ENCODE results near the gene KRTAP4-8.
"Not testable (repeated sequence)": the region's sequence is repeated elsewhere in the genome, so short reads cannot be mapped to it uniquely, and the experiment has no call there.

Gene KRTAP4-8

GRCh38 chr17:41103896-41104295, 6.0 kb upstream of the KRTAP4-8 start:
- Histone ChIP-seq H3K4me1 (no peaks in the 10 kb centered on the region), H3K4me3 (ENCODE audit: low read depth, low read length) (no peak overlapping the region), H2AFZ (no peak overlapping the region), H3K36me3 (ENCODE audit: control insufficient read depth, insufficient read depth, low read length) (no peaks in the 10 kb centered on the region), H3K79me2 (no peaks in the 10 kb centered on the region), H3K27ac (no peak overlapping the region), H3K9me3 (ENCODE audit: control insufficient read depth, low read length) (no peaks in the 10 kb centered on the region), H3K4me2 (ENCODE audit: low read length) (no peak overlapping the region), H3K9ac (no peak overlapping the region), H3K27me3 (ENCODE audit: control insufficient read depth, insufficient read depth, low read length) (no peaks in the 10 kb centered on the region)
- no peak for TF ChIP-seq CTCF (IDR thresholded peaks at IDR 0.05)

DNA sequence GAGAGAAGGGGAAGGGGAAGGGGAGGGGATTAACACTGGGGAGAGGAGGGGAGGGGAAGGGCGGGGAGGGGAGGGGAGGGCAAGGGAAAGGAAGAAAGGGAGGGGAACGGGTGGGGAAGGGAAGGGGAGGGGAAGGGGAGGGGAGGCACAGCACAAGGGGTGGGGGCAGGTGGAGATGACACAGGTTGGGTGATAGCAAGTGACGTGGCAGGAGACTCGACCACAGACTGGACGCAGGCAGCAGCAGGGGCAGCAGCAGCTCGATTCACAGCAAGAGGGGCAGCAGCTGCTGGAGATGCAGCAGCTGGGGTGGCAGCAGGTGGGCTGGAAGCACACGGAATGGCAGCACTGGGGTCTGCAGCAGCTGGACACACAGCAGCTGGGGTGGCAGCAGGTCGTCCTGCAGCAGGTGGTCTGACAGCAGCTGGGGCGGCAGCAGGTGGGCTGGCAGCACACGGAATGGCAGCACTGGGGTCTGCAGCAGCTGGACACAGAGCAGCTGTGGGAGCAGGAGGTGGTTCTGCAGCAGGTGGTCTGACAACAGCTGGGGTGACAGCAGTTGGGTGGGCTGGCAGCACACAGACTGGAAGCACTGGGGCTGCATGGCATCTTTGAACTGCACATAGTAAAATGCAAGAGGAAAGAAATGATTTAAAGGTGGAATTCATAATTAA, 3.8 kb upstream of the KRTAP4-8 start, which contains the start of gene KRTAP4-16:
KRTAP4-16 (minus strand) TSS at position 624 of the 674 bp plus-strand sequence; CDS start at position 624, 0 bp downstream.
- Histone ChIP-seq H2AFZ (no peak within 1 kb of the TSS), H3K4me2 (ENCODE audit: low read length) (no peak within 1 kb of the TSS), H3K4me3 (ENCODE audit: low read depth, low read length) (no peak within 1 kb of the TSS), H3K27me3 (ENCODE audit: control insufficient read depth, insufficient read depth, low read length) (no peaks in the 10 kb centered on the region), H3K79me2 (no peaks in the 10 kb centered on the region), H3K36me3 (ENCODE audit: control insufficient read depth, insufficient read depth, low read length) (no peaks in the 10 kb centered on the region), H3K4me1 (no peaks in the 10 kb centered on the region), H3K9ac (no peak within 1 kb of the TSS), H3K27ac (no peak within 1 kb of the TSS), H3K9me3 (ENCODE audit: control insufficient read depth, low read length) (no peaks in the 10 kb centered on the region)
- TF ChIP-seq CTCF (IDR thresholded peaks at IDR 0.05), result no peak

DNA sequence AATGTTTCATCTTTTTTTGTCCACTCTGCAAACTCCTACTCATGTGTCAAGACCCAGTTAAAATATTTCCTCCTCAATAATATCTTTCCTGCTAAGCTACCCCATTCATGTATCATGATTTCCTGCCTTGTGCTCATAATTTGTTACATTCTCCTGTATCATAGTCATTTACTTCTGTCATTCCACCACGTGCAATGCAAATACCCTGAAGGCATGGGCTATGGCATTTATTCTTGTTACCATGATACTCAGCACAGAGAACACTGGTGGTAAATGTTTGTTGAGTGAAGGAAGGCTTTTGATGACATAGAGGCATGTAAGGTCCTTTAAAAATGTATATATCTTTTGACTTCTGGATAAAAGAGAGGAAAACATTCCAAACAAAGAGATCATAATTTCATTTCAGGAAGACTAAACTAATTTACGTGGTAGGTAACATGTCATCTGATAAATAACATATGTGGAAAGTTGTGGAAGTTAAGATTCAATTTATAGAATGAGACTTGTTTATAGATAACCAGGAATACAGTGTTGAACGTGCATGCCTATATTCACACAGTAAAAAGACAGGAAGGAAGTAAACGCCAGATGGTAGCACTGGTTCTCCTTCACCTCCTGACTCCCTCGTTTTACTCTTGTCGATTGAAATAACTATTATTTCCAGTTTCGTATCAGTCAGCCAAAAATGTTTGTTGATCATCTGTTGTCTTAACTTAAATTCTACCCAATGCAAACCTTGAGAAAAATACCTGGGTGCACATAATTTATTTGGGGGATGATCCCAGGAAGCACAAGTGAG, 1.9 kb upstream of the KRTAP4-8 start:
- H3K27ac ChIP-seq; H3K4me1 ChIP-seq; H3K27me3 ChIP-seq (ENCODE audit: control insufficient read depth, insufficient read depth, low read length); H3K4me2 ChIP-seq (ENCODE audit: low read length); H2AFZ ChIP-seq; H3K9me3 ChIP-seq (ENCODE audit: control insufficient read depth, low read length); H3K79me2 ChIP-seq; H3K4me3 ChIP-seq (ENCODE audit: low read depth, low read length); H3K36me3 ChIP-seq (ENCODE audit: control insufficient read depth, insufficient read depth, low read length); H3K9ac ChIP-seq: not testable (repeated sequence)

- Histone ChIP-seq H3K4me1 (no peaks in the 10 kb centered on the region), H3K27ac (no peak overlapping the region), H3K9me3 (ENCODE audit: control insufficient read depth, low read length) (no peaks in the 10 kb centered on the region), H2AFZ (no peak overlapping the region), H3K9ac (no peak overlapping the region), H3K79me2 (no peaks in the 10 kb centered on the region), H3K4me3 (ENCODE audit: low read depth, low read length) (no peak overlapping the region), H3K36me3 (ENCODE audit: control insufficient read depth, insufficient read depth, low read length) (no peaks in the 10 kb centered on the region), H3K27me3 (ENCODE audit: control insufficient read depth, insufficient read depth, low read length) (no peaks in the 10 kb centered on the region), H3K4me2 (ENCODE audit: low read length) (no peak overlapping the region)
- TF ChIP-seq CTCF (IDR thresholded peaks at IDR 0.05), result no peak
Measured at GRCh38 chr17:41098481-41098880, 539 bp upstream of the KRTAP4-8 start.

GRCh38 chr17:41096055-41096454, 1.9 kb downstream of the KRTAP4-8 start:
- Histone ChIP-seq H3K79me2 (no peaks in the 10 kb centered on the region), H3K4me2 (ENCODE audit: low read length) (no peak overlapping the region), H3K27me3 (ENCODE audit: control insufficient read depth, insufficient read depth, low read length) (no peaks in the 10 kb centered on the region), H3K27ac (no peak overlapping the region), H3K4me1 (no peaks in the 10 kb centered on the region), H3K4me3 (ENCODE audit: low read depth, low read length) (no peak overlapping the region), H3K36me3 (ENCODE audit: control insufficient read depth, insufficient read depth, low read length) (no peaks in the 10 kb centered on the region), H2AFZ (no peak overlapping the region), H3K9me3 (ENCODE audit: control insufficient read depth, low read length) (no peaks in the 10 kb centered on the region), H3K9ac (no peak overlapping the region)
- TF ChIP-seq CTCF (IDR thresholded peaks at IDR 0.05), result no peak

DNA sequence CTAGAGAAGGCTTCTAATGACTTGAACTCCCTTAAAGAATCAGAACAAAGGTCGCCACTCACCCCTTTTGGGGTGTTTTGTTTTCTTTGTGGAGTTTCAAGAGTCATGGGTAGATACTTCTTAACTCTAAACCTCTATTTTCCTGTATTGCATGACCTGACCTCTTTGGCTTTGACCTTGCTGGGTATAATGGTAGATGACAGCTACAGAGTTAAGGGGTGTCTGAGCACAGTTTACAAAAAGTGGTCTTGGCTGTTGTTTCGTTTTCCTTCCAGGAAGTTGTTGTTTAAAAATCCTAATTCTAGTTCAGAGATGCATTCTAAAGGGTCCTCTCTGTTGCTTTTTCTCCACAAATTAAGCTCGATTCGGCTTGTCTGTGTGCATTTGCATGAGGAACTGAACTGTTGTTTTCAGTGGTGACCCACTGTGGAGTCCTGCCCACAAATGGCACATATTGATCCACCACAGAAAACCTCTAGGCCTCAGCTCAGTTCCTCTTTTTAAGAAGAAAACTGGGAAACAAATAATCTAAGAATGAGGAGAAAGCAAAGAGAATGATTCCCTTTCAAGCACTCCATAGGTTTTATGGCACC, 9.1 kb downstream of the KRTAP4-8 start:
- not testable (repeated sequence) for H3K9me3 ChIP-seq (ENCODE audit: control insufficient read depth, low read length); H3K9ac ChIP-seq; H2AFZ ChIP-seq; H3K79me2 ChIP-seq; H3K4me3 ChIP-seq (ENCODE audit: low read depth, low read length); H3K4me1 ChIP-seq; H3K27me3 ChIP-seq (ENCODE audit: control insufficient read depth, insufficient read depth, low read length); H3K4me2 ChIP-seq (ENCODE audit: low read length); H3K27ac ChIP-seq; H3K36me3 ChIP-seq (ENCODE audit: control insufficient read depth, insufficient read depth, low read length)

GRCh38 chr17:41084100-41084856, 13.7 kb downstream of the KRTAP4-8 start, which contains the start of gene KRTAP4-7:
KRTAP4-7 (plus strand) TSS chr17:41084150; CDS start chr17:41084207, 57 bp downstream.
- H3K4me3 ChIP-seq (ENCODE audit: low read depth, low read length); H2AFZ ChIP-seq; H3K9me3 ChIP-seq (ENCODE audit: control insufficient read depth, low read length); H3K27me3 ChIP-seq (ENCODE audit: control insufficient read depth, insufficient read depth, low read length); H3K9ac ChIP-seq; H3K4me1 ChIP-seq; H3K79me2 ChIP-seq; H3K36me3 ChIP-seq (ENCODE audit: control insufficient read depth, insufficient read depth, low read length); H3K27ac ChIP-seq; H3K4me2 ChIP-seq (ENCODE audit: low read length): not testable (repeated sequence)

Measured in parathyroid adenoma (tissue), 2 donors.